AG09309 (cell line): ENCODE data around the gene RASA3.

Experiments
- DNase-seq: peaks from one replicate; pipeline ENCODE4 v3.0.0-alpha.2; 2010; ENCODE audit warnings: low read depth
- H3K4me3 ChIP-seq: 2 replicates; pipeline ENCODE4 v1.5.1; 2011; ENCODE audit warnings: mild to moderate bottlenecking, low read depth, low read length, moderate library complexity; ENCODE audit not compliant: control insufficient read depth
- CTCF ChIP-seq: IDR thresholded peaks from 2 replicates; pipeline ENCODE4 v1.5.1; 2011; ENCODE audit warnings: mild to moderate bottlenecking, low read depth, low read length, inconsistent platforms; ENCODE audit not compliant: insufficient read depth, control insufficient read depth; ENCODE audit errors: missing control alignments

The RASA3 gene

GRCh38 chr13:114057166-114058050 lies 75.0 kb downstream of the RASA3 start:
- TF ChIP-seq CTCF: no peak
- H3K4me3 ChIP-seq: no peak overlapping the region
- DNase-seq: no peak

DNA sequence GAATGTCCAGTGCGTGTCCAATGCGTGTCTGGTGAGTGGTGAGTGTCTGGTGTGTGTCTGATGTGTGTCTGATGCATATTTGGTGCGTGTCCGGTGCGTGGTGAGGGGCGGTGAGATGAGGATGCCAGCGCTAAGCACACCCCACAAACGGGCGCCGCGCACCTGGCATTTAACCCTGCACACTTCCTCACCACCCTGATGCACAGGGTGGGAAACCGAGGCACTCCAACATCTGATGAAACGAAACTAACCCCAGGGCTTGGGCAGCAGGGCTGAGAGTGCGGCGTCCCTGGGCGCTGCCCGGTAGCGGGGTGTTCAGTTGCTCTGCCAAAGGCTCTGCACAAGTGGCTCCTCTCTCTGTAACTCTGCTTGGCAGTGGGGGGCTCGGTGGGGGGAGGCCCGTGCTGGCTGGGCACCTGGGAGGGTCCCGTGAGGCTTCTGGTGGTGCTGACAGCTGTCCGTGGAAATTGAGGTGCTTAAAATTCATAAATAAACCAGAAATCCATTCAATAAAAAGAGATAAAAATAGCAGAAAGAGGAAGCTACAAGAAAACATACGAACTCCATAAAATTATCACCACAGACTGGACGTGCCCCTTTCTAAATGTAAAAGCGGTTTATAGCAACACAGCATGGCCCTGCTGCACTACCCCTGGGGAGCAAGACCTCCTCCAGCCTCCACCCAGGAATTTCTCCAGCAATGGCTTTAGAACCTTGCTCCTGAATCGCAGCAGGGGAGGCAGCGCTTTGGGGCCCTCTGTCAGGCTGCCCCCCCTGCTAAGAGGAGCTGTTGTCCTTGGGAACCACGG lies 76.0 kb downstream of the RASA3 start:
- DNase-seq: no peak
- H3K4me3 ChIP-seq: no peak overlapping the region
- no peak for TF ChIP-seq CTCF

- no peak overlapping the region for H3K4me3 ChIP-seq
- DNase-seq: no peak
- no peak for TF ChIP-seq CTCF
Observed at GRCh38 chr13:114055766-114056165, 76.7 kb downstream of the RASA3 start.

- no peak for DNase-seq
- TF ChIP-seq CTCF: no peak
- H3K4me3 ChIP-seq: no peak overlapping the region
Observed at GRCh38 chr13:114054830-114055439, 77.5 kb downstream of the RASA3 start.

DNA sequence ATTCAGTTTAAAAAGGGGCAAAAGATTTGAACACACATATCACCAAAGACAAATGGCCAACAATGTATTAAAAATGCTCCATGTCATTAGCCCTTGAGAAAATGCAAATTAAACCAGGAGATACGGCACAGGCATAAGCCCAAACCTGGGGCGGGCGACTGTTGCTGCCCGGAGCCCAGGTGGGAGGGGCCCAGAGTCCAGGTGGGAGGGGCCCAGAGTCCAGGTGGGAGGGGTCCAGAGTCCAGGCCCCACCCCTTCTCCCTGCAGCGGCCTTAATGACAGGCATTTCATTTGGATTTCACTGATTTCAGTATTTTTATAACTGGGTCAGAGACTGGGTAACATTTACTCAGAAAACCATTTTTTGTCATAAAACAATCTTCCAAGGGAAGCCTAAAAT lies 78.2 kb downstream of the RASA3 start:
- H3K4me3 ChIP-seq: no peak overlapping the region
- TF ChIP-seq CTCF: no peak
- DNase-seq: no peak

- no peak for TF ChIP-seq CTCF
- no peak for DNase-seq
- no peak overlapping the region for H3K4me3 ChIP-seq
Observed at GRCh38 chr13:114053026-114053425, 79.4 kb downstream of the RASA3 start.
